A673 (cell line): ENCODE measurements around the gene IL11. TPM values are rescaled to one million over a fixed set of nuclear protein-coding genes. Genes with fewer than 3 reads are reported as not detected.

Source experiments
- BruUV-seq: library from RNA; stranded (reverse); fragments of 400-500 nt; replicated peaks from 2 replicates; lab custom pipeline; 2021; lab: Mats Ljungman, UMichigan
- CTCF ChIA-PET: fragments of 300-600 bp; sonication (Branson Sonifier 250); formaldehyde crosslinking; loops from one replicate; lab custom pipeline; 2022; ENCODE audit warnings: antibody characterized with exemption; lab: Charles Lee
- POLR2A ChIA-PET: fragments of 300-600 bp; sonication (Branson Sonifier 250); formaldehyde crosslinking; loops from one replicate; lab custom pipeline; 2022; ENCODE audit warnings: antibody characterized with exemption; ENCODE audit not compliant: low non-redundant PET; lab: Charles Lee
- DNase-seq: peaks from one replicate; pipeline ENCODE4 v3.0.0-alpha.2; 2015; ENCODE audit warnings: low spot score
- H3K27ac ChIP-seq: fragments of 200-600 bp; sonication (generic); 2 replicates; pipeline ENCODE4 v1.5.1; 2016; ENCODE audit warnings: mixed run types, low read depth, mild to moderate bottlenecking, mixed read lengths, antibody characterized with exemption, low read length; ENCODE audit not compliant: poor library complexity, severe bottlenecking
- H3K27me3 ChIP-seq: fragments of 200-600 bp; sonication (generic); replicated peaks from 2 replicates; pipeline ENCODE4 v1.6.1; 2017; ENCODE audit warnings: mixed run types, low read depth, mild to moderate bottlenecking, mixed read lengths, antibody characterized with exemption, low read length; ENCODE audit not compliant: insufficient read depth, poor library complexity
- H3K36me3 ChIP-seq: fragments of 200-600 bp; sonication (generic); 2 replicates; pipeline ENCODE4 v1.6.1; 2016; ENCODE audit warnings: mixed run types, mild to moderate bottlenecking, mixed read lengths, antibody characterized with exemption, low read length; ENCODE audit not compliant: insufficient read depth, poor library complexity, severe bottlenecking
- H3K4me1 ChIP-seq: fragments of 200-600 bp; sonication (generic); 2 replicates; pipeline ENCODE4 v1.6.1; 2017; ENCODE audit warnings: mixed run types, mild to moderate bottlenecking, mixed read lengths, antibody characterized with exemption, low read length; ENCODE audit not compliant: insufficient read depth, poor library complexity, severe bottlenecking
- H3K4me3 ChIP-seq: fragments of 200-600 bp; sonication (generic); 2 replicates; pipeline ENCODE4 v1.5.1; 2016; ENCODE audit warnings: low read depth, mixed run types, mild to moderate bottlenecking, mixed read lengths, low read length; ENCODE audit not compliant: poor library complexity, severe bottlenecking
- H3K9me3 ChIP-seq: fragments of 200-600 bp; sonication (generic); 2 replicates; pipeline ENCODE4 v1.6.1; 2016; ENCODE audit warnings: mixed run types, low read depth, mild to moderate bottlenecking, mixed read lengths, antibody characterized with exemption, low read length; ENCODE audit not compliant: poor library complexity, severe bottlenecking
- CTCF ChIP-seq: fragments of 300-800, 200-600 bp; sonication (generic); conservative IDR thresholded peaks from 2 replicates; pipeline ENCODE4 v1.5.1; 2017; ENCODE audit warnings: low read depth, mild to moderate bottlenecking, antibody characterized with exemption, low read length, moderate library complexity, mixed read lengths
- EZH2 ChIP-seq: fragments of 200-600 bp; sonication (generic); IDR thresholded peaks from 2 replicates; pipeline ENCODE4 v1.6.1; 2017; ENCODE audit warnings: borderline replicate concordance, low read depth, mild to moderate bottlenecking, mixed read lengths, antibody characterized with exemption, low read length; ENCODE audit not compliant: poor library complexity, severe bottlenecking
- intact Hi-C: fragments of 100-400 bp; cut with micrococcal nuclease; formaldehyde crosslinking; loops from one replicate; pipeline ENCODE4 v1.10.0; 2022; ENCODE audit not compliant: unreplicated experiment
- total RNA-seq: library from RNA; stranded (reverse); gene quantifications from 2 replicates; pipeline ENCODE4 v1.2.3, GENCODE V29; 2021

The IL11 gene
- total RNA-seq, 1 experiment from 2014 or later: 0.47 TPM

GRCh38 chr19:55400281-55401087 lies 30.2 kb upstream of the IL11 start:
- DNase-seq: no peak
- H3K4me1 ChIP-seq: peaks cover 17% of the 10 kb centered on the region
- intact Hi-C loops: no loop called here
- no peak overlapping the region for H3K4me3 ChIP-seq
- no peaks in the 10 kb centered on the region for H3K27me3 ChIP-seq
- H3K36me3 ChIP-seq: peaks cover 50% of the 10 kb centered on the region
- no peaks in the 10 kb centered on the region for H3K9me3 ChIP-seq
- H3K27ac ChIP-seq: peak overlapping the region; percentile 16
- no TSS peak for BruUV-seq
- TF ChIP-seq CTCF: no peak
- POLR2A ChIA-PET: no interaction called here
- CTCF ChIA-PET: no interaction called here

GRCh38 chr19:55398200-55398925 lies 28.1 kb upstream of the IL11 start:
- no peak overlapping the region for H3K27ac ChIP-seq
- no peaks in the 10 kb centered on the region for H3K9me3 ChIP-seq
- H3K4me3 ChIP-seq: no peak overlapping the region
- peaks cover 31% of the 10 kb centered on the region for H3K36me3 ChIP-seq
- BruUV-seq: no TSS peak
- H3K27me3 ChIP-seq: no peaks in the 10 kb centered on the region
- intact Hi-C loops: no loop called here
- POLR2A ChIA-PET: interaction anchor here (1.2 kb wide), 1 partner anchor 59 kb away, joined by 4 read pairs; the partner anchor contains the start of gene KMT5C
- TF ChIP-seq EZH2 (no peak), CTCF (no peak)
- H3K4me1 ChIP-seq: peaks cover 5% of the 10 kb centered on the region
- CTCF ChIA-PET: no interaction called here
- DNase-seq: no peak

GRCh38 chr19:55392820-55393761 lies 22.8 kb upstream of the IL11 start:
- H3K27ac ChIP-seq: no peak overlapping the region
- no TSS peak for BruUV-seq
- no peaks in the 10 kb centered on the region for H3K9me3 ChIP-seq
- no peak for TF ChIP-seq CTCF
- TF ChIP-seq EZH2: no peak
- intact Hi-C loops: no loop called here
- DNase-seq: no peak
- no peaks in the 10 kb centered on the region for H3K27me3 ChIP-seq
- H3K4me1 ChIP-seq: peaks cover 13% of the 10 kb centered on the region
- peaks cover 20% of the 10 kb centered on the region for H3K36me3 ChIP-seq
- ChIA-PET POLR2A (interaction anchor here (0.7 kb wide), 1 partner anchor 326 kb away, joined by 8 read pairs; no protein-coding TSS in a partner anchor), CTCF (no interaction called here)
- no peak overlapping the region for H3K4me3 ChIP-seq
